ENCODE data around the gene CHN2. TPM values are rescaled to one million over a fixed set of nuclear protein-coding genes. Genes with fewer than 3 reads are reported as not detected.

CHN2 gene
- total RNA-seq, 4 donors from 2014 or later, result 8.0 to 9.8 (median 8.9) TPM

DNA sequence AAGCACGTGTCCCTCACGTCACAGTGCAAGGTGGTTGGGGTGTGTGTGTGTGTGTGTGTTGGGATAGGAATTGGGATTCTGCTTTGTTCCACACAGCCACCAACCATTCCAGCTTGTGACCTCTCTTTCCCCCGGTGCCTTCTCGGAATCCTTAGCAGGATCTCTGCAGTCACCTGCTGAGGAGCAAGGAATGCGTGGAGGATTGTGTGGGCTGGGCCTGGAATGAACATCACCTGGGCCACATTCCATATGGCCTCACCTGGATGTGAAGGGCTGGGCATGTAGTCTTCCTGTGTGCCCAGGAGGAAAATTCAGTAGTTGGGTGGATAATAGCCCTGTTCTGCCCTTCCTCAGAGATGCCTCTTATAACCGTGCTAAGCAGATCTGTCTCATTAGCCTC, 113.8 kb downstream of the CHN2 start:
- intact Hi-C loops (cut with DNase I), result no loop called here
- no peak for TF ChIP-seq EP300 (IDR thresholded peaks at IDR 0.05)
- TF ChIP-seq POLR2A (IDR thresholded peaks at IDR 0.05; ENCODE audit: low read depth), result no peak
- no peak for TF ChIP-seq POLR2AphosphoS5 (IDR thresholded peaks at IDR 0.05)
- TF ChIP-seq, protein P1, sequence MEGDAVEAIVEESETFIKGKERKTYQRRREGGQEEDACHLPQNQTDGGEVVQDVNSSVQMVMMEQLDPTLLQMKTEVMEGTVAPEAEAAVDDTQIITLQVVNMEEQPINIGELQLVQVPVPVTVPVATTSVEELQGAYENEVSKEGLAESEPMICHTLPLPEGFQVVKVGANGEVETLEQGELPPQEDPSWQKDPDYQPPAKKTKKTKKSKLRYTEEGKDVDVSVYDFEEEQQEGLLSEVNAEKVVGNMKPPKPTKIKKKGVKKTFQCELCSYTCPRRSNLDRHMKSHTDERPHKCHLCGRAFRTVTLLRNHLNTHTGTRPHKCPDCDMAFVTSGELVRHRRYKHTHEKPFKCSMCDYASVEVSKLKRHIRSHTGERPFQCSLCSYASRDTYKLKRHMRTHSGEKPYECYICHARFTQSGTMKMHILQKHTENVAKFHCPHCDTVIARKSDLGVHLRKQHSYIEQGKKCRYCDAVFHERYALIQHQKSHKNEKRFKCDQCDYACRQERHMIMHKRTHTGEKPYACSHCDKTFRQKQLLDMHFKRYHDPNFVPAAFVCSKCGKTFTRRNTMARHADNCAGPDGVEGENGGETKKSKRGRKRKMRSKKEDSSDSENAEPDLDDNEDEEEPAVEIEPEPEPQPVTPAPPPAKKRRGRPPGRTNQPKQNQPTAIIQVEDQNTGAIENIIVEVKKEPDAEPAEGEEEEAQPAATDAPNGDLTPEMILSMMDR (IDR thresholded peaks at IDR 0.05), result no peak
- WGBS, result 95% methylated on average over 5 of the region's 6 CpGs

DNA sequence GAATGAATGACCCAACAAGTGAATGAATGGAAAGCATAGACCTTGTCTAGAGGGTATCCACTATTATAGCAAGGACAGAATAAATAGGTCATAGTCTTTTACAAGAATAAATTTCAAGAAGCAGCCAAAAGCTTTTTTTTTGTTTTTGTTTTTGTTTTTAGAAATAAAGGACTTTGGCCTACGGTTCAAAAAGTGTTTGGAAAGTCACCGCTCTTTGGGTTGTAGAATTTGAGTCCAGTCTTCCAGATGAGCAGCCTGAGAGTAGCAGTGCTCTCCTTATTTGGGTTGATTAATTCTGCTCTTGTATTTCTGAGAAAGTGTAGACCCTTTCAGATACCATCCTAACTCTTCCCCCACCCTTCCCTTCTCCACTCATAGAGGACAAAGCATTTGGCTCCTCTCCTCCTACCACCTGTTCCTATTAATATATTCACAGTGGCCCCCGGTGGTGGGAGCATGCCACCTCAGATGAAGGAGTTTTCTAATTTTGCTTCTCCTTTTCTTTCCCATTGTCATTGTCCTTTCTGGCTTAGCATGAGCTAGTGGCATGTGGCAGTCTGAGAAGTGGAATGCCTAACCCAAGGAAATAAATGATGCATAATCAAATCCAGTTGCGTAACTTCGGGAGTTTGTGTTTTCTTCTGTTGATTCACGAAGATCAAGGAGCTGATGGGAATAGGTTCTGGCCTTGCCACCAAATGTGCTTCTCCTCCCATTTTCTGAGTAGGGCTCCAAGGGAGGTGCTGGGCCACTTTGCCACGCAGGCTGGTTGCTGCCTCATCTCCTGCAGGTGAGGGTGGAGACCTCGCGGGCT, 114.7 kb downstream of the CHN2 start:
- DNase-seq (ENCODE audit: extremely low spot score), result no peak
- WGBS, result 78% methylated on average over 7 of the region's 9 CpGs
- Histone ChIP-seq H3K4me3 (no peak overlapping the region), H3K9me3 (peaks cover 0 to 7% (median 0%) of the 10 kb centered on the region in 4 donors), H3K36me3 (no peaks in the 10 kb centered on the region), H3K27ac (replicated peaks in 1 of 4) (no peak overlapping the region), H3K4me1 (no peaks in the 10 kb centered on the region), H3K27me3 (no peaks in the 10 kb centered on the region)
- intact Hi-C loops (cut with DNase I), result no loop called here
- TF ChIP-seq, protein P1 (IDR thresholded peaks at IDR 0.05), result no peak
- no peak for TF ChIP-seq POLR2AphosphoS5 (IDR thresholded peaks at IDR 0.05)
- TF ChIP-seq POLR2A (IDR thresholded peaks at IDR 0.05; ENCODE audit: low read depth), result no peak
- no peak for TF ChIP-seq EP300 (IDR thresholded peaks at IDR 0.05)

More for the DNA sequence above, 113.8 kb downstream of the CHN2 start:
- H3K27ac ChIP-seq (replicated peaks in 1 of 4), result no peak overlapping the region
- H3K27me3 ChIP-seq, result no peaks in the 10 kb centered on the region
- no peaks in the 10 kb centered on the region for H3K4me1 ChIP-seq
- no peak overlapping the region for H3K4me3 ChIP-seq
- peaks cover 0 to 7% (median 0%) of the 10 kb centered on the region in 4 donors for H3K9me3 ChIP-seq
- H3K36me3 ChIP-seq, result no peaks in the 10 kb centered on the region
- no peak for DNase-seq (ENCODE audit: extremely low spot score)

DNA sequence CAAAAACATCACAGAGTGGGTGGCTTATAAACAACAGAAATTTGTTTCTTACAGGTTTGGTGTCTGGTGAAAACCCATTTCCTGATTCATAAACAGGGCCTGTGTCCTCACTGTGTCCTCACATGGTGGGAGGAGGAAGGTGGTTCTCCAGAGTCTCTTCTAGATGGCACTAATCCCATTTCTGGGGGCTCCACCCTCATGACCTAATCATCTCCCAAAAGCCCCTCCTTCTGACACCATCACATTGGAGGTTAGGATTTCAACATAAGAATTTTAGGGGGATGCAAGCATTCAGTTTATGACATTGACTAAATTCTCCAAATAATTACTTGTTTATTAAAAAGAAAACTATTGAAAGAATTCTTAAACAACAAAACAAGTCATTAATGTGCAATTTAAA, 116.0 kb downstream of the CHN2 start:
- no peak overlapping the region for H3K4me3 ChIP-seq
- H3K4me1 ChIP-seq, result no peaks in the 10 kb centered on the region
- TF ChIP-seq EP300 (IDR thresholded peaks at IDR 0.05), result no peak
- TF ChIP-seq, protein P1 (IDR thresholded peaks at IDR 0.05), result no peak
- TF ChIP-seq POLR2A (IDR thresholded peaks at IDR 0.05; ENCODE audit: low read depth), result no peak
- TF ChIP-seq POLR2AphosphoS5 (IDR thresholded peaks at IDR 0.05), result no peak
- intact Hi-C loops (cut with DNase I), result no loop called here
- H3K36me3 ChIP-seq, result no peaks in the 10 kb centered on the region
- no peaks in the 10 kb centered on the region for H3K27me3 ChIP-seq
- peaks cover 0 to 7% (median 0%) of the 10 kb centered on the region in 4 donors for H3K9me3 ChIP-seq
- H3K27ac ChIP-seq (replicated peaks in 1 of 4), result no peak overlapping the region
- DNase-seq (ENCODE audit: extremely low spot score), result no peak

DNA sequence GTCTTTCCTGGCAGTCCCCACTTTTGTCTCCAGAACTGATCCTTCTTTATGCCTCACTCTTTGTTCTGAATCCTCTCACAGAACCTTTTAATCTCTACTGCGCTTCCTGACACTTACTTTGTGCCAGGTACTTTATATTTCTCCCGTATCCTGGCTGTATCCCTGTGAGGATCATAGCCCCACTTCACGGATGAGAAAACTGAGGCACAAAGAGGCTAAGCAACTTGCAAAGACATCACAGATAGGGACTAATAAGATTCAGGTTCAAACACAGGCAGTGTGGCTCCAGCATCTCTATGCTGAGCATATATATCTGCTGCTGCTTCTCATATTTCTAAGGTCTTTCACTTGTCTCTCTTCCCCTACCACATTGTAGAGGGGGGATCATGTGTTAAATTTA, 116.7 kb downstream of the CHN2 start:
- H3K36me3 ChIP-seq, result no peaks in the 10 kb centered on the region
- 92% methylated on average over 3 of the region's 3 CpGs for WGBS
- TF ChIP-seq POLR2A (IDR thresholded peaks at IDR 0.05; ENCODE audit: low read depth), result no peak
- TF ChIP-seq, protein P1 (IDR thresholded peaks at IDR 0.05), result no peak
- TF ChIP-seq POLR2AphosphoS5 (IDR thresholded peaks at IDR 0.05), result no peak
- TF ChIP-seq EP300 (IDR thresholded peaks at IDR 0.05), result no peak
- H3K4me3 ChIP-seq, result no peak overlapping the region
- DNase-seq (ENCODE audit: extremely low spot score), result no peak
- no peaks in the 10 kb centered on the region for H3K4me1 ChIP-seq
- no peak overlapping the region for H3K27ac ChIP-seq (replicated peaks in 1 of 4)
- no peaks in the 10 kb centered on the region for H3K27me3 ChIP-seq
- intact Hi-C loops (cut with DNase I), result no loop called here
- H3K9me3 ChIP-seq, result peaks cover 0 to 7% (median 0%) of the 10 kb centered on the region in 4 donors
